ENCODE results near the gene TEX13A. TPM values are rescaled to one million over a fixed set of nuclear protein-coding genes. Genes with fewer than 3 reads are reported as not detected.

Gene TEX13A
- total RNA-seq, 1 donor from 2014 or later = not detected

DNA sequence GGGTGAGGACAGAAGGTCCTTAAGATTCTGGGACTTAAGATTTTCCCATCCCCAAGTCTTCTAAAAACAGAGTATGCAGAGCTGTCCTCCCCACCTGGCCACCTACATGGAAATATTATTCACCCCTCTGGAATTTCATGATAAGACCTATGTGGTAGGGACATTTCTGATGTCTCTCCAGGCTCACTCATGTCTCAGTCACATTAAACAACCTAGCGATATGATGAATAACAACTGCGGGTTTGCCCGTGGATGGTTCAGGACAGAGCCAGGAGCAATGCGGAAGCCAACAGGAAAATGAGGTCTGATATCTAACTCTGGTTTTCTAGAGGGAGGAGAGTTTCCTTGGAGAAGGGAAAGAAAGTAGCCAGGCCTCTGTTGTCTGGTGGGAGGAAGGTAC lies 47.4 kb downstream of the TEX13A start:
- Histone ChIP-seq H3K4me1 (no peaks in the 10 kb centered on the region), H3K27me3 (ENCODE audit: low read depth) (no peaks in the 10 kb centered on the region), H3K9me3 (replicated peaks) (no peaks in the 10 kb centered on the region), H3K4me3 (no peak overlapping the region), H3K27ac (replicated peaks) (no peak overlapping the region), H3K36me3 (no peaks in the 10 kb centered on the region)
- intact Hi-C loops (cut with micrococcal nuclease) = no loop called here
- DNase-seq = no peak
- TF ChIP-seq, protein P1, sequence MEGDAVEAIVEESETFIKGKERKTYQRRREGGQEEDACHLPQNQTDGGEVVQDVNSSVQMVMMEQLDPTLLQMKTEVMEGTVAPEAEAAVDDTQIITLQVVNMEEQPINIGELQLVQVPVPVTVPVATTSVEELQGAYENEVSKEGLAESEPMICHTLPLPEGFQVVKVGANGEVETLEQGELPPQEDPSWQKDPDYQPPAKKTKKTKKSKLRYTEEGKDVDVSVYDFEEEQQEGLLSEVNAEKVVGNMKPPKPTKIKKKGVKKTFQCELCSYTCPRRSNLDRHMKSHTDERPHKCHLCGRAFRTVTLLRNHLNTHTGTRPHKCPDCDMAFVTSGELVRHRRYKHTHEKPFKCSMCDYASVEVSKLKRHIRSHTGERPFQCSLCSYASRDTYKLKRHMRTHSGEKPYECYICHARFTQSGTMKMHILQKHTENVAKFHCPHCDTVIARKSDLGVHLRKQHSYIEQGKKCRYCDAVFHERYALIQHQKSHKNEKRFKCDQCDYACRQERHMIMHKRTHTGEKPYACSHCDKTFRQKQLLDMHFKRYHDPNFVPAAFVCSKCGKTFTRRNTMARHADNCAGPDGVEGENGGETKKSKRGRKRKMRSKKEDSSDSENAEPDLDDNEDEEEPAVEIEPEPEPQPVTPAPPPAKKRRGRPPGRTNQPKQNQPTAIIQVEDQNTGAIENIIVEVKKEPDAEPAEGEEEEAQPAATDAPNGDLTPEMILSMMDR (IDR thresholded peaks at IDR 0.05; ENCODE audit: borderline replicate concordance) = no peak
